Nephron progenitor cell (in vitro differentiated cells): ENCODE data around the gene DDR1.

Experiments
- DNase-seq: peaks from one replicate; pipeline ENCODE4 v3.0.0; 2021
- H3K27ac Mint-ChIP-seq: 2 replicates; pipeline ENCODE4 v1.8.0; 2021; ENCODE audit warnings: mild to moderate bottlenecking, moderate library complexity, mixed read lengths
- H3K27me3 Mint-ChIP-seq: 2 replicates; pipeline ENCODE4 v1.8.0; 2021; ENCODE audit warnings: mild to moderate bottlenecking, low read depth, mixed read lengths; ENCODE audit not compliant: poor library complexity
- H3K36me3 Mint-ChIP-seq: 2 replicates; pipeline ENCODE4 v1.8.0; 2021; ENCODE audit warnings: low read depth, mixed read lengths
- H3K4me1 Mint-ChIP-seq: 2 replicates; pipeline ENCODE4 v1.8.0; 2021; ENCODE audit warnings: mixed read lengths
- H3K4me3 Mint-ChIP-seq: 2 replicates; pipeline ENCODE4 v1.8.0; 2021; ENCODE audit warnings: mild to moderate bottlenecking, moderate library complexity, mixed read lengths
- H3K9me3 Mint-ChIP-seq: 2 replicates; pipeline ENCODE4 v1.8.0; 2021; ENCODE audit warnings: mild to moderate bottlenecking, moderate library complexity, mixed read lengths
- CTCF ChIP-seq: fragments of 200-600 bp; sonication (generic); IDR thresholded peaks from 2 replicates; pipeline ENCODE4 v1.5.0; 2021; ENCODE audit warnings: antibody characterized with exemption

Gene DDR1

GRCh38 chr6:30837870-30838269, 46.4 kb upstream of the DDR1 start:
- Mint-ChIP-seq H3K9me3 (no peaks in the 10 kb centered on the region), H3K36me3 (no peaks in the 10 kb centered on the region), H3K27me3 (peaks cover 12% of the 10 kb centered on the region), H3K4me1 (peaks cover 49% of the 10 kb centered on the region), H3K27ac (no peak overlapping the region), H3K4me3 (no peak overlapping the region)
- DNase-seq, result no peak
- no peak for TF ChIP-seq CTCF

- DNase-seq, result no peak
- no peak overlapping the region for H3K27ac Mint-ChIP-seq
- no peaks in the 10 kb centered on the region for H3K9me3 Mint-ChIP-seq
- no peak overlapping the region for H3K4me3 Mint-ChIP-seq
- H3K27me3 Mint-ChIP-seq, result peaks cover 5% of the 10 kb centered on the region
- peaks cover 60% of the 10 kb centered on the region for H3K4me1 Mint-ChIP-seq
- no peaks in the 10 kb centered on the region for H3K36me3 Mint-ChIP-seq
- no peak for TF ChIP-seq CTCF
Measured at GRCh38 chr6:30839671-30840070, 44.6 kb upstream of the DDR1 start.

- no peaks in the 10 kb centered on the region for H3K9me3 Mint-ChIP-seq
- H3K4me3 Mint-ChIP-seq, result no peak overlapping the region
- no peak overlapping the region for H3K27ac Mint-ChIP-seq
- no peaks in the 10 kb centered on the region for H3K36me3 Mint-ChIP-seq
- no peak for DNase-seq
- no peak for TF ChIP-seq CTCF
- peaks cover 61% of the 10 kb centered on the region for H3K4me1 Mint-ChIP-seq
- peaks cover 9% of the 10 kb centered on the region for H3K27me3 Mint-ChIP-seq
Measured at GRCh38 chr6:30840084-30840934, 44.0 kb upstream of the DDR1 start.

- Mint-ChIP-seq H3K4me1 (peaks cover 61% of the 10 kb centered on the region), H3K36me3 (no peaks in the 10 kb centered on the region), H3K27ac (no peak overlapping the region), H3K4me3 (no peak overlapping the region), H3K9me3 (no peaks in the 10 kb centered on the region), H3K27me3 (peaks cover 9% of the 10 kb centered on the region)
- TF ChIP-seq CTCF, result no peak
- no peak for DNase-seq
Measured at GRCh38 chr6:30840935-30841643, 43.2 kb upstream of the DDR1 start.

GRCh38 chr6:30841644-30842504, 42.4 kb upstream of the DDR1 start:
- no peak for DNase-seq
- no peaks in the 10 kb centered on the region for H3K9me3 Mint-ChIP-seq
- peak overlapping the region; percentile 54 for H3K4me3 Mint-ChIP-seq
- H3K36me3 Mint-ChIP-seq, result no peaks in the 10 kb centered on the region
- H3K27me3 Mint-ChIP-seq, result peaks cover 9% of the 10 kb centered on the region
- peak overlapping the region; percentile 89 for H3K27ac Mint-ChIP-seq
- H3K4me1 Mint-ChIP-seq, result peaks cover 60% of the 10 kb centered on the region
- no peak for TF ChIP-seq CTCF
